Adipocyte (in vitro differentiated cells): ENCODE results near the gene C15orf39.

ENCODE experiments used
- DNase-seq: peaks from one replicate; pipeline ENCODE4 v3.0.0-alpha.2; 2015; ENCODE audit warnings: low read depth
- H3K27me3 ChIP-seq: replicated peaks from 2 replicates; pipeline ENCODE4 v1.7.0; 2013; ENCODE audit warnings: mild to moderate bottlenecking, low read length, moderate library complexity; ENCODE audit not compliant: control insufficient read depth, insufficient read depth
- H3K36me3 ChIP-seq: 2 replicates; pipeline ENCODE4 v1.7.0; 2013; ENCODE audit warnings: low read length, mild to moderate bottlenecking, moderate library complexity; ENCODE audit not compliant: control insufficient read depth, insufficient read depth, severe bottlenecking
- H3K4me1 ChIP-seq: 2 replicates; pipeline ENCODE4 v1.7.0; 2013; ENCODE audit warnings: mild to moderate bottlenecking, low read length, moderate library complexity; ENCODE audit not compliant: control insufficient read depth, insufficient read depth
- H3K4me3 ChIP-seq: 2 replicates; pipeline ENCODE4 v1.7.0; 2013; ENCODE audit warnings: mild to moderate bottlenecking, low read length, moderate library complexity
- H3K9ac ChIP-seq: 2 replicates; pipeline ENCODE4 v1.7.0; 2013; ENCODE audit warnings: mild to moderate bottlenecking, low read length, moderate library complexity
- H3K9me3 ChIP-seq: 2 replicates; pipeline ENCODE4 v1.7.0; 2013; ENCODE audit warnings: mild to moderate bottlenecking, low read length, moderate library complexity; ENCODE audit not compliant: control insufficient read depth

Gene C15orf39

GRCh38 chr15:75176396-75176761, 25.3 kb upstream of the C15orf39 start:
- Histone ChIP-seq H3K27me3 (no peaks in the 10 kb centered on the region), H3K9ac (peak overlapping the region; percentile 1), H3K9me3 (no peaks in the 10 kb centered on the region), H3K4me1 (peaks cover 68% of the 10 kb centered on the region), H3K4me3 (no peak overlapping the region), H3K36me3 (no peaks in the 10 kb centered on the region)
- peak; percentile 56 for DNase-seq

GRCh38 chr15:75177360-75178071, 24.2 kb upstream of the C15orf39 start:
- Histone ChIP-seq H3K9me3 (no peaks in the 10 kb centered on the region), H3K9ac (peak overlapping the region; percentile 27), H3K36me3 (no peaks in the 10 kb centered on the region), H3K4me3 (no peak overlapping the region), H3K4me1 (peaks cover 71% of the 10 kb centered on the region), H3K27me3 (no peaks in the 10 kb centered on the region)
- no peak for DNase-seq

DNA sequence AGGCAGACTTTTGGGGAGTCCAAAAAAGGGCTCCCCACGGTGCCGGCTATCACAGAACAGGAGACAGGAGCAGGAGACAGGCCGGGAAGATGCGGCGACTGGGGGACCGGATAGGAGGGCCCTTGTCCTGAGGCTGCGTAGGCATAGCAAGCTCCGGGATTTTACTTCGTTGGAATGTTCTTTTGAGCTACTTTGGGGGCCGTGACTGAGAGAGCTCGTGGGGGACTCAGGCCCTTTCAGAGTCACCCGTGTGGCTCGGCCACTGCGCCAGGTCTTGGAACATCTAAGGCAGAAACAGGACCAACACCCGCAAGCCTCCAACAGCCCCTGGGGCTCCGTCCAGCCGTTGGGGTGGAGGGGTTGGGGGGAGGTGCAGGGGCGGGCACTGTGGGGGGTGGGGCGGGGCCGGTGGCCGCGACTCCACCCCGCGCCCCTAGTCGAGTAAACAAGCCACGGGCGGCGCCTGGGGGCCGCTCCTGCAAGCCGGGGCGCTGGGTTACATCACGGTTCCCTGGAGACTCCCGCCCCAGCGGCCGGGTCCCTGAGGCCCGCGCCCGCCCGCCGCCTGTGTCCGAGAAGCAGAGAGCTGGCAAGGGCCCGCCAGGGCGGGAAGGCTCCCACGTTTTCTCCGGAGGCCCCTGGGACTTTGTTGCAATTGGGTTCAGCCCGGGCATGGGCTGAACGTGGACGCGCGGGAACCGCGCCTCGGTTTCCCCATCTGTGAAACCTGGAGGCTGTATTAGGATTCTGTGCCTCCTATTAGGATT, 23.3 kb upstream of the C15orf39 start:
- Histone ChIP-seq H3K9me3 (no peaks in the 10 kb centered on the region), H3K36me3 (no peaks in the 10 kb centered on the region), H3K4me1 (peaks cover 68% of the 10 kb centered on the region), H3K4me3 (peak overlapping the region; percentile 7), H3K9ac (peak overlapping the region; percentile 27), H3K27me3 (no peaks in the 10 kb centered on the region)
- DNase-seq: no peak

DNA sequence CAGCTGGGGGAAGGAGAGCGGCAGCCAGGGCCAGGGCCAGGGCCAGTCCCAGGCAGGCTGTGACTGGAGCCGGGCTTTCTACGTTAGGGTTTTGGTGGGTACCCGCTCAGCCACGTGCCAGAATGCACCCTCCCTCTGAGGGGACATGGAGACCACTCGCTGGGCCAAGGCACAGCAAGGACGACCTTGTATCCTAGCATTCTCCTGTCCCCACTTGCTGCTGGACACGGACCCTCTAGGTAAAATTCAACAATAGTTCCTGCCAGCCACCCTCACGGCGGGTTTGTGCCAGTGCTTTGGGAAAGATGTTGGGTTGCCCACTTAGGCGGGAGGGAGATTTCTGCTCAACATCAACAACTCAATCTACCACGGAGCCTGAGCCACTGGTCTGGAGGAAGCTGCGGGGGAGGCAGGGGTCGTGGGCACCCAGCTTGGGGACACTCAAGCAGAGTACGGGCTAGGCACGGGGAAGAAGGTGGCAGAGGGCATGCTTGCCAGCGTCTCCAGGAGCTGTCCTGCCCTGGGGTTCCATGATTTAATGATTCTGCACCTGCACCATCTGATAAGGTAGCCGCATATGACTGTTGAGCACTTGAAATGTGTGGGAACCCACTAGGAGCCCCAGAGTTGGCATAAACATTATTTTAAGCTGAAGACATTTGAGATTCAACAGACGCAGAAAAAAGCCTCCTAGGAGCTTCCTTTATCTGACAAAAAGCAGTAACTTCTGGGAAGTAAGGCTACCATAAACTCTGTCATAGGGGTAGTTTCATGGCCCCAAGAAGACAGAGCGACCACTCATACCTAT, 22.5 kb upstream of the C15orf39 start:
- H3K27me3 ChIP-seq: no peaks in the 10 kb centered on the region
- H3K4me1 ChIP-seq: peaks cover 65% of the 10 kb centered on the region
- no peaks in the 10 kb centered on the region for H3K9me3 ChIP-seq
- H3K36me3 ChIP-seq: no peaks in the 10 kb centered on the region
- H3K4me3 ChIP-seq: peak overlapping the region; percentile 7
- DNase-seq: no peak
- H3K9ac ChIP-seq: no peak overlapping the region

- no peaks in the 10 kb centered on the region for H3K9me3 ChIP-seq
- peaks cover 59% of the 10 kb centered on the region for H3K4me1 ChIP-seq
- DNase-seq: no peak
- H3K27me3 ChIP-seq: no peaks in the 10 kb centered on the region
- no peak overlapping the region for H3K9ac ChIP-seq
- H3K4me3 ChIP-seq: no peak overlapping the region
- H3K36me3 ChIP-seq: no peaks in the 10 kb centered on the region
These were observed 21.9 kb upstream of the C15orf39 start for GRCh38 chr15:75179746-75180140.

- Histone ChIP-seq H3K4me1 (peaks cover 41% of the 10 kb centered on the region), H3K4me3 (no peak overlapping the region), H3K9me3 (no peaks in the 10 kb centered on the region), H3K27me3 (peaks cover 4% of the 10 kb centered on the region), H3K36me3 (no peaks in the 10 kb centered on the region), H3K9ac (no peak overlapping the region)
- no peak for DNase-seq
These were observed 19.9 kb upstream of the C15orf39 start for GRCh38 chr15:75181780-75182179.

GRCh38 chr15:75182187-75183131, 19.2 kb upstream of the C15orf39 start:
- no peaks in the 10 kb centered on the region for H3K36me3 ChIP-seq
- H3K9ac ChIP-seq: no peak overlapping the region
- peaks cover 35% of the 10 kb centered on the region for H3K4me1 ChIP-seq
- no peak for DNase-seq
- H3K9me3 ChIP-seq: no peaks in the 10 kb centered on the region
- H3K4me3 ChIP-seq: no peak overlapping the region
- peaks cover 4% of the 10 kb centered on the region for H3K27me3 ChIP-seq

- Histone ChIP-seq H3K36me3 (no peaks in the 10 kb centered on the region), H3K4me3 (no peak overlapping the region), H3K4me1 (peaks cover 13% of the 10 kb centered on the region), H3K9me3 (peaks cover 4% of the 10 kb centered on the region), H3K9ac (no peak overlapping the region), H3K27me3 (peaks cover 4% of the 10 kb centered on the region)
- no peak for DNase-seq
These were observed 16.2 kb upstream of the C15orf39 start for GRCh38 chr15:75185271-75186029.

- DNase-seq: no peak
- Histone ChIP-seq H3K4me3 (no peak overlapping the region), H3K9me3 (peaks cover 5% of the 10 kb centered on the region), H3K4me1 (peaks cover 7% of the 10 kb centered on the region), H3K36me3 (no peaks in the 10 kb centered on the region), H3K27me3 (peaks cover 4% of the 10 kb centered on the region), H3K9ac (no peak overlapping the region)
These were observed 15.6 kb upstream of the C15orf39 start for GRCh38 chr15:75186044-75186443.

DNA sequence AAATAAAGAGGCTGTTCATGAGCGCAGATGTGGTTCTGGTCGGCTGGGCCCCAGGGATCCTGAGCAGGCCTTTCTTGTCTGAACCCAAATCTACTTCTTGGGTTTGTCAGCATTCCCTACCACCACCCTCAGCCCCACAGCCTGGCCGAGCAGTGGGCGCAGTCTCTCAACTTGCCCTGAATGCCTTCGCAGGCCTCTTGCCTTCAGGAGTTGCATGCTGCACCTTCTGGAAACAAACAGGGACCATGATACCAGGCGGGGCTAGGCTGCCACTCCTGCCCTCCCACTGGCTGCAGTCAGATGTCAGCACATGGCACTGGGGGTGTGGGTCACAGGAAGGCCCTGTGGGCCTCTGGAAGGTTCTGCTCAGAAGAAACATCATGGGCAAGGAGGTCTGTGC, 13.2 kb upstream of the C15orf39 start:
- Histone ChIP-seq H3K9ac (no peak overlapping the region), H3K4me1 (no peaks in the 10 kb centered on the region), H3K9me3 (peaks cover 5% of the 10 kb centered on the region), H3K36me3 (no peaks in the 10 kb centered on the region), H3K27me3 (peaks cover 11% of the 10 kb centered on the region), H3K4me3 (no peak overlapping the region)
- no peak for DNase-seq
